ENCODE data around the gene AKR1B15. TPM values are rescaled to one million over a fixed set of nuclear protein-coding genes. Genes with fewer than 3 reads are reported as not detected.

Gene AKR1B15
- total and polyA plus RNA-seq, 9 donors: 0.22 TPM; not detected in 8

DNA sequence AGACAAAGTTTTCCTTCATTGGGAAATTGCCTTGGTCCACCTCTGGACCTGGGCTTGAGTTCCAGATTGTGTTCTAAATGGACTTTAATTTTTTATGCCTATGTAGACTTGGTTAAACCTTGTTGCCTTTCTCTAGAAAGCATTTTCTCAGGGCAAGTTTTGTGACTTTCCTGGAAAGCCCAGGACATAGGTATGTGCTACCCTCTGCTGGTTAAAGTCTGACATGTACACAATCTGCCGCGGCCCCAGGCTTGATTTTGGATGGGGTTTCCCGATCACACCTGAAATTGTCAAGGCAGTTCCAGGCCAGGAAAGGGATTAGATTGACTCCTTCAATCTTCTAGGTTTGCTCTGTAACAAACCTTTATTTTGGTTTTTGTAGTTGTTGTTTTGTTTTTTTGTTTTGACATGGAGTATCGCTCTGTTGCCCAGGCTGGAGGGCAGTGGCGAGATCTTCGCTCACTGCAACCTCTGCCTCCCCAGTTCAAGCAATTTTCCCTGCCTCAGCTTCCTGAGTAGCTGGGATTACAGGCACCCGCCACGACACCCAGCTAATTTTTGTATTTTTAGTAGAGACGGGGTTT is 35.6 kb upstream of the AKR1B15 start:
- no peak for DNase-seq
- intact Hi-C loops (cut with DNase I): loop anchor here (5.0 to 10.0 kb wide), 4 partner anchors 71 to 92 kb away; no protein-coding TSS in a partner anchor
- Histone ChIP-seq H3K4me3 (no peak overlapping the region), H3K9me3 (no peaks in the 10 kb centered on the region), H3K36me3 (no peaks in the 10 kb centered on the region), H3K4me1 (ENCODE audit: insufficient read depth) (no peaks in the 10 kb centered on the region), H3K27me3 (no peaks in the 10 kb centered on the region), H3K27ac (no peak overlapping the region)
- WGBS, 3 donors: 41 to 60% (median 46%) methylated on average over 9 of the region's 9 CpGs
- TF ChIP-seq POLR2A (IDR thresholded peaks at IDR 0.05) (no peak), EP300 (IDR thresholded peaks at IDR 0.05) (no peak)
- TF ChIP-seq, protein P1, sequence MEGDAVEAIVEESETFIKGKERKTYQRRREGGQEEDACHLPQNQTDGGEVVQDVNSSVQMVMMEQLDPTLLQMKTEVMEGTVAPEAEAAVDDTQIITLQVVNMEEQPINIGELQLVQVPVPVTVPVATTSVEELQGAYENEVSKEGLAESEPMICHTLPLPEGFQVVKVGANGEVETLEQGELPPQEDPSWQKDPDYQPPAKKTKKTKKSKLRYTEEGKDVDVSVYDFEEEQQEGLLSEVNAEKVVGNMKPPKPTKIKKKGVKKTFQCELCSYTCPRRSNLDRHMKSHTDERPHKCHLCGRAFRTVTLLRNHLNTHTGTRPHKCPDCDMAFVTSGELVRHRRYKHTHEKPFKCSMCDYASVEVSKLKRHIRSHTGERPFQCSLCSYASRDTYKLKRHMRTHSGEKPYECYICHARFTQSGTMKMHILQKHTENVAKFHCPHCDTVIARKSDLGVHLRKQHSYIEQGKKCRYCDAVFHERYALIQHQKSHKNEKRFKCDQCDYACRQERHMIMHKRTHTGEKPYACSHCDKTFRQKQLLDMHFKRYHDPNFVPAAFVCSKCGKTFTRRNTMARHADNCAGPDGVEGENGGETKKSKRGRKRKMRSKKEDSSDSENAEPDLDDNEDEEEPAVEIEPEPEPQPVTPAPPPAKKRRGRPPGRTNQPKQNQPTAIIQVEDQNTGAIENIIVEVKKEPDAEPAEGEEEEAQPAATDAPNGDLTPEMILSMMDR (IDR thresholded peaks at IDR 0.05): peak in 2 of 3 donors; percentile 23 to 31

DNA sequence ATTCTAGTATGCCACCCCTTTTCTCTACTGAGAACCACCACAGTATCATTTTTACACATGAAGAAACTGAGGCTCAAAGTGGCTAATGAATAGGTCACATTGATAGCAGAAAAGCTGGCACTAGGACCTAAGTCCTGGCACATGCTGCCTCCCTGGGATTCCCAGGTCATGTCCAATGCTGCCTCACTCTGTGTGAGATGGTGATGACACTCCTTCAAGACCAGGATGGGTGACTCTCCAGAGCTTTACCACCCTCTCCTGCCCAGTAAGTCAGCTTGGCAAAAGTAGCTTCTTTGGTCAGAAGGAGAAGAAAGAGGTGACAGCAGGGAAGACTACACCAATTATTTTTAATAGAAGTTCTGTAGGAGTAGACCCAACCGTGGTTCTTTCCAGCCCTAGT is 34.8 kb upstream of the AKR1B15 start:
- intact Hi-C loops (cut with DNase I): loop anchor here (5.0 to 10.0 kb wide), 4 partner anchors 72 to 91 kb away; no protein-coding TSS in a partner anchor

DNA sequence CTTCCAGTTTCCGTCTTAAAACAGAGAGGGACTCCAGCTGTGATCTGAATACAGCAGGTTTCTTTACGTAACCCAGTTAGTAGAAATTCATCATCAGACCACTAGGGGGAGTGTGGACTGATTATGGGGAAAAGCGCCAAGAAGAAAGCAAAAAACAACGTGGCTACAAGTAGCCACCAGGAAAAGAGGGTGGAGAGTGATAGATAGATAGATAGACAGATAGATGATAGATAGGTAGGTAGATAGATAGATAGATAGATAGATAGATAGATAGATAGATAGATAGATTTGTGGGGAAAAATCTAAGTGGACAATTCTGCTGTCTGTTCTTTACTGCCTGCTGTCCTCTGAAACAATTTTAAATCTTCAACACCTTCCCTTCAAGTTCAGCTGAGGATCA is 34.2 kb upstream of the AKR1B15 start:
- no peak overlapping the region for H3K4me3 ChIP-seq
- no peaks in the 10 kb centered on the region for H3K4me1 ChIP-seq (ENCODE audit: insufficient read depth)
- H3K36me3 ChIP-seq: no peaks in the 10 kb centered on the region
- H3K9me3 ChIP-seq: no peaks in the 10 kb centered on the region
- H3K27ac ChIP-seq: no peak overlapping the region
- TF ChIP-seq, protein P1 (IDR thresholded peaks at IDR 0.05): peak; percentile 18 to 74 (median 66)
- no peak for TF ChIP-seq EP300 (IDR thresholded peaks at IDR 0.05)
- 0 to 3% (median 1%) methylated on average over 4 of the region's 4 CpGs for WGBS, 3 donors
- intact Hi-C loops (cut with DNase I): loop anchor here (5.0 to 10.0 kb wide), 4 partner anchors 72 to 90 kb away; no protein-coding TSS in a partner anchor
- DNase-seq: peak in 1 of 5 donors; percentile 23
- H3K27me3 ChIP-seq: no peaks in the 10 kb centered on the region

More for the DNA sequence above, 34.8 kb upstream of the AKR1B15 start:
- no peak for DNase-seq
- Histone ChIP-seq H3K4me3 (no peak overlapping the region), H3K27ac (no peak overlapping the region), H3K9me3 (no peaks in the 10 kb centered on the region), H3K36me3 (no peaks in the 10 kb centered on the region), H3K4me1 (ENCODE audit: insufficient read depth) (no peaks in the 10 kb centered on the region), H3K27me3 (no peaks in the 10 kb centered on the region)
- TF ChIP-seq POLR2A (IDR thresholded peaks at IDR 0.05) (no peak), EP300 (IDR thresholded peaks at IDR 0.05) (no peak)
- TF ChIP-seq, protein P1 (IDR thresholded peaks at IDR 0.05): no peak
- WGBS, 3 donors: 4 to 22% (median 12%) methylated on average over 1 of the region's 1 CpG

DNA sequence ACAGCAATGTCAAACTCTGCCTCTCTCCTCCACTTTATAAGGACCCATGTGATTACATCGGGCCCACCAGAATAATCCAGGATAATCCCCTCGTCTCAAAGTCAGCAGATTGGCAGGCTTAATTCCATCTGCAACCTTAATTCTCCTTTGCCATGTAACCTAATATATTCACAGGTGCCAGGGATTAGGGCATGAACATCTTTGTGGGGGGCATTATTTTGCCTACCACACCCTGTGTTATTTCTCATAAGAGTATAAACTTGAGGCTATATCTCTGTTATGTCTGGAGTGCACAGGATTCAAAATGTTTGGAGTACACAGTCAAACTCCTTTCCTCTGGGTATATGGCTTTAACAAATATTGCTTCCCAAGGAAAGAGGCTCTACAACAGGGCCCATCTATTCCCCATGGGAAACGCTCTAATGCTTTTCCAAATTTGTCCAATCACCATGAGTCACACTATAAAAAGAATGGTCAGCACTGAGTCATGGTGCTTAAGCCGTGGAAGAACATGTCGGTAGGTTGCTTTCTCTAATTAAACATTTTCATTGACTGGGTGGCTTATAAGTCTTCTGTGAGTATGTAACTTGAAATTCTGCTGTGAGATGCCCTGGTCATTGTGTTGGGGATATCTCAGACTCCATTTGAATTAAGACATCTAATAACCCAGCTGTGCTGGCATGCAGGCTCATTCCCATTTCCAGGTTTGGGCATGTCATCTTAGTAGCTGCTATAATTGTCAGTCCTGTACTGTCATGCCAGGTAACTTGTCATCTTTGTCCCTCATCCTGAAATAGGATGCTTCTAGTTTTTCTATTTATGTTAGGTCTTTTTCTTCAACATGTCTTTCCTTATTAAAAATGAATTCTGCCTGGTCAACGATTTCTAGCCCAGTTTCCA is 33.1 kb upstream of the AKR1B15 start:
- intact Hi-C loops (cut with DNase I): loop anchor here in 3 of 4 donors (10.0 kb wide), 2 partner anchors 81 to 89 kb away; no protein-coding TSS in a partner anchor
- no peak overlapping the region for H3K27ac ChIP-seq
- H3K9me3 ChIP-seq: no peaks in the 10 kb centered on the region
- no peak overlapping the region for H3K4me3 ChIP-seq
- DNase-seq: no peak
- TF ChIP-seq, protein P1 (IDR thresholded peaks at IDR 0.05): no peak
- TF ChIP-seq POLR2A (IDR thresholded peaks at IDR 0.05) (no peak), EP300 (IDR thresholded peaks at IDR 0.05) (no peak)
- H3K27me3 ChIP-seq: no peaks in the 10 kb centered on the region
- no peaks in the 10 kb centered on the region for H3K36me3 ChIP-seq
- 53 to 58% (median 55%) methylated on average over 6 of the region's 6 CpGs for WGBS, 3 donors
- no peaks in the 10 kb centered on the region for H3K4me1 ChIP-seq (ENCODE audit: insufficient read depth)
